ENCODE results near the gene CDH12. TPM values are rescaled to one million over a fixed set of nuclear protein-coding genes. Genes with fewer than 3 reads are reported as not detected.

Gene CDH12
- polyA plus RNA-seq, 1 experiment = not detected

DNA sequence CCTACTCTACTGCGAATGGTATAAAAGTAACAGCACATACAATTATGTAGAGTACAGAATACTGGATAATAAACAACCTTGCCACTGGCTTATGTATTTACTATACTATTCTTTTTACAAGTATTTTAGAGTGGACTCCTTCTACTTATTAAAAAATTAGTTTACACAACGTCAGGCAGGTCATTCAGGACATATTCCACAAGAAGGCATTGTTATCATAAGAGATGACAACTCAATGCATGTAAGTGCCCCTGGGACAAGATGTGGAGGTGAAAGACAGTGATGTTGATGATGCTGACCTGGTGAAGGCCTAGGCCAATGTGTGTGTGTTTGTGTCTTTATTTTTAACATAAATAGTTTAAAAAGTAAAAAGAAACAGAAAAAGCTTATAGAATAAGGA lies 421.7 kb downstream of the CDH12 start:
- no peak for TF ChIP-seq CTCF (IDR thresholded peaks at IDR 0.05; ENCODE audit: low read depth, low read length)
- CTCF ChIA-PET = no interaction called here
- DNase-seq (ENCODE audit: low read depth, low spot score) = no peak
- POLR2A ChIA-PET = no interaction called here
- H3K9me3 ChIP-seq (ENCODE audit: control insufficient read depth, insufficient read depth, low read length) = no peaks in the 10 kb centered on the region
- H3K27ac ChIP-seq (ENCODE audit: low read depth, low read length) = no peak overlapping the region
- H3K27me3 ChIP-seq (ENCODE audit: control insufficient read depth, insufficient read depth, low read length) = no peaks in the 10 kb centered on the region
- no peak overlapping the region for H3K4me3 ChIP-seq (ENCODE audit: low read depth, low read length)

GRCh38 chr5:22411554-22412349 lies 441.4 kb downstream of the CDH12 start:
- Histone ChIP-seq H3K9me3 (ENCODE audit: control insufficient read depth, insufficient read depth, low read length) (no peaks in the 10 kb centered on the region), H3K27me3 (ENCODE audit: control insufficient read depth, insufficient read depth, low read length) (no peaks in the 10 kb centered on the region), H3K27ac (ENCODE audit: low read depth, low read length) (no peak overlapping the region), H3K4me3 (ENCODE audit: low read depth, low read length) (no peak overlapping the region)
- POLR2A ChIA-PET = no interaction called here
- DNase-seq (ENCODE audit: low read depth, low spot score) = no peak
- CTCF ChIA-PET = no interaction called here
- no peak for TF ChIP-seq CTCF (IDR thresholded peaks at IDR 0.05; ENCODE audit: low read depth, low read length)

GRCh38 chr5:22391956-22392355 lies 461.2 kb downstream of the CDH12 start:
- ChIA-PET CTCF (no interaction called here), POLR2A (no interaction called here)
- no peak for DNase-seq (ENCODE audit: low read depth, low spot score)
- Histone ChIP-seq H3K27ac (ENCODE audit: low read depth, low read length) (no peak overlapping the region), H3K27me3 (ENCODE audit: control insufficient read depth, insufficient read depth, low read length) (no peaks in the 10 kb centered on the region), H3K9me3 (ENCODE audit: control insufficient read depth, insufficient read depth, low read length) (no peaks in the 10 kb centered on the region), H3K4me3 (ENCODE audit: low read depth, low read length) (no peak overlapping the region)
- TF ChIP-seq CTCF (IDR thresholded peaks at IDR 0.05; ENCODE audit: low read depth, low read length) = no peak

GRCh38 chr5:22390888-22391287 lies 462.3 kb downstream of the CDH12 start:
- no peak for TF ChIP-seq CTCF (IDR thresholded peaks at IDR 0.05; ENCODE audit: low read depth, low read length)
- no peak overlapping the region for H3K27ac ChIP-seq (ENCODE audit: low read depth, low read length)
- POLR2A ChIA-PET = interaction anchor here (0.7 kb wide), 1 partner anchor 620 kb away, joined by 5 read pairs; no protein-coding TSS in a partner anchor
- CTCF ChIA-PET = no interaction called here
- H3K4me3 ChIP-seq (ENCODE audit: low read depth, low read length) = no peak overlapping the region
- H3K9me3 ChIP-seq (ENCODE audit: control insufficient read depth, insufficient read depth, low read length) = no peaks in the 10 kb centered on the region
- DNase-seq (ENCODE audit: low read depth, low spot score) = no peak
- no peaks in the 10 kb centered on the region for H3K27me3 ChIP-seq (ENCODE audit: control insufficient read depth, insufficient read depth, low read length)

DNA sequence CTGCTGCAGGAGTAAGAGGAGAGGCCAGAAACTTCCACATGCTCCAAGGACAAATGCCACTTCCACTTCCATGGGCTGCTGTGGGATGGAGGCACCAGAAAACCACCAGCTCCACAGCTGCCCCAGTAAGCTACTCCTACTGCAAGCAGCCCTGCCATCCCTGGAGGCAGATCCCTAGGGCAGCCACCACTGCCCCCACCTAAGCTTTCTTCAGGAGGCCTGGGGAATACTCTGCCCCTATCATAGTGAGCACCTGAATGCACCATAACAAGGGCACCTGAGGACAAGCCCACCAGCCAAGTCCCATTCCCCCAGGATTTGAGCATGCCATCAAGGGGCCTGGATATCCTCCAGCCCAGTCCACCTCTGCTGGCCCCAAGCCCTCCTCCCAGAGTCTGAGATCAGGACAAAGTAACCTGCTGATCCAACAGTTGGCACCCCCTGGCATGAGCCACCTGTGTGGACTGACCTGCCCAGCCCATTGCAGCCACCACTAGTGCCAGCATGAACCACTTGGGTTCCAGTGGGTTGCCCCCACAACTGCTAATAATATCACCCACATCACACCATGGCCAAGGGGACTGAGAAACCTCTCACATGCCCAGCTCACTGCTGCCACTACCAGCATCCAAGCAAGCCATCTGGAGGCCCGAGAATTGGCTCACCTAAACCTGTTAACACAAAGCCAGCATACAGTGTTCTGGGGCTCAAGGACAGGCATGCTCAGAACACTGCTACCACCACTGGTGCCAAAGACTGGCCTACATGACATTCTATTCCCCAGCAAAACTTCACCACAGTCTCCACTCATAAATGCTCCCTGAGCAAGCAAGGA lies 480.1 kb downstream of the CDH12 start:
- TF ChIP-seq CTCF (IDR thresholded peaks at IDR 0.05; ENCODE audit: low read depth, low read length) = no peak
- no peak for DNase-seq (ENCODE audit: low read depth, low spot score)
- H3K27ac ChIP-seq (ENCODE audit: low read depth, low read length) = no peak overlapping the region
- no peak overlapping the region for H3K4me3 ChIP-seq (ENCODE audit: low read depth, low read length)
- ChIA-PET CTCF (no interaction called here), POLR2A (no interaction called here)
- no peaks in the 10 kb centered on the region for H3K9me3 ChIP-seq (ENCODE audit: control insufficient read depth, insufficient read depth, low read length)
- H3K27me3 ChIP-seq (ENCODE audit: control insufficient read depth, insufficient read depth, low read length) = no peaks in the 10 kb centered on the region

Measured in AG04450 (cell line).